SK-N-SH treated with all-trans-retinoic acid at 6 μM for 48 hours (cell line): ENCODE measurements around the gene SPINK5.

Experiments
- ARNTL ChIP-seq: fragments of 450-650 bp; formaldehyde crosslinking; IDR thresholded peaks from 2 replicates; pipeline ENCODE4 v1.5.0; 2020; ENCODE audit warnings: low read depth, mild to moderate bottlenecking, moderate library complexity, borderline replicate concordance
- GLIS3 ChIP-seq: fragments of 250-450 bp; sonication (Bioruptor Pico); IDR thresholded peaks from 2 replicates; pipeline ENCODE4 v1.5.0; 2020; ENCODE audit warnings: mild to moderate bottlenecking, moderate library complexity
- ZFP3 ChIP-seq: fragments of 250-450 bp; sonication (Bioruptor Pico); IDR thresholded peaks from 2 replicates; pipeline ENCODE4 v1.5.0; 2020; ENCODE audit warnings: mild to moderate bottlenecking, moderate library complexity
- ZFP30 ChIP-seq: fragments of 450-650 bp; formaldehyde crosslinking; IDR thresholded peaks from 2 replicates; pipeline ENCODE4 v1.5.0; 2022; ENCODE audit warnings: mild to moderate bottlenecking, moderate library complexity
- ZNF70 ChIP-seq: fragments of 450-650 bp; formaldehyde crosslinking; IDR thresholded peaks from 2 replicates; pipeline ENCODE4 v1.5.0; 2020; ENCODE audit warnings: mild to moderate bottlenecking, moderate library complexity
- TF ChIP-seq, protein P1 (sequence below): fragments of 250-450 bp; sonication (Bioruptor Pico); IDR thresholded peaks from 2 replicates; pipeline ENCODE4 v1.5.0; 2020; ENCODE audit warnings: mild to moderate bottlenecking, moderate library complexity
- TF ChIP-seq, protein P2 (sequence below): fragments of 250-450 bp; sonication (Bioruptor Pico); IDR thresholded peaks from 2 replicates; pipeline ENCODE4 v1.5.1; 2020; ENCODE audit warnings: low read depth, mild to moderate bottlenecking, moderate library complexity

DNA sequence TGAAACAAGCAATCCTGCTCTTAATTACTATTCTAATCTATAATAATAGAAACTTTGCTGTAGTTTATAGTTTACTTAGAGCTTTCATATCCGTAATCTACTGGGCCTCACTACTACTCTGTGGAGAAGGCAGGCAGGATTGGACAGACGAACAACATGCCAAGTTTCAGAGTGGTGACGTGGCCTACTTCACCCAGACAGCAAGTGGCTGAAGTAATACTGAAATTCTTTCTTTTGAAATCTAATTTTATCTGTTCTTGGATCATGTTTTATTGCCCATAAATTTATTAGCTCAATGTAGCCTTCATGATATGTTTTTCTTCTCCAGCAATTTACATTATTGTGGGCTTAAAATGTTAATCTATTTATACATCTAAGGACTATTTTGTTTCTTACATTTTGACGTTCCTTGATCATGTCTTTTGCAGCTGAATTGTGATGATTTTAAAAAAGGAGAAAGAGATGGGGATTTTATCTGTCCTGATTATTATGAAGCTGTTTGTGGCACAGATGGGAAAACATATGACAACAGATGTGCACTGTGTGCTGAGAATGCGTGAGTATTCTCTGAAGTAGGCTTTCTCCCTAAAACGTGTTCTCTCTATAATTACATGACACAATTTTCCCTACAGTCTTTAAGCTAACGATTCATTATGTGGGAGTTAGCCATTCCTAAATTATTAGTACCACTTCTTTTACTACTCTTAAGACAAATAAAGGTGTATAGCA is 22.4 kb downstream of the SPINK5 start:
- TF ChIP-seq ZFP3 (CRISPR knock-in tag): no peak
- TF ChIP-seq ZFP30 (CRISPR knock-in tag): no peak
- TF ChIP-seq, protein P1, sequence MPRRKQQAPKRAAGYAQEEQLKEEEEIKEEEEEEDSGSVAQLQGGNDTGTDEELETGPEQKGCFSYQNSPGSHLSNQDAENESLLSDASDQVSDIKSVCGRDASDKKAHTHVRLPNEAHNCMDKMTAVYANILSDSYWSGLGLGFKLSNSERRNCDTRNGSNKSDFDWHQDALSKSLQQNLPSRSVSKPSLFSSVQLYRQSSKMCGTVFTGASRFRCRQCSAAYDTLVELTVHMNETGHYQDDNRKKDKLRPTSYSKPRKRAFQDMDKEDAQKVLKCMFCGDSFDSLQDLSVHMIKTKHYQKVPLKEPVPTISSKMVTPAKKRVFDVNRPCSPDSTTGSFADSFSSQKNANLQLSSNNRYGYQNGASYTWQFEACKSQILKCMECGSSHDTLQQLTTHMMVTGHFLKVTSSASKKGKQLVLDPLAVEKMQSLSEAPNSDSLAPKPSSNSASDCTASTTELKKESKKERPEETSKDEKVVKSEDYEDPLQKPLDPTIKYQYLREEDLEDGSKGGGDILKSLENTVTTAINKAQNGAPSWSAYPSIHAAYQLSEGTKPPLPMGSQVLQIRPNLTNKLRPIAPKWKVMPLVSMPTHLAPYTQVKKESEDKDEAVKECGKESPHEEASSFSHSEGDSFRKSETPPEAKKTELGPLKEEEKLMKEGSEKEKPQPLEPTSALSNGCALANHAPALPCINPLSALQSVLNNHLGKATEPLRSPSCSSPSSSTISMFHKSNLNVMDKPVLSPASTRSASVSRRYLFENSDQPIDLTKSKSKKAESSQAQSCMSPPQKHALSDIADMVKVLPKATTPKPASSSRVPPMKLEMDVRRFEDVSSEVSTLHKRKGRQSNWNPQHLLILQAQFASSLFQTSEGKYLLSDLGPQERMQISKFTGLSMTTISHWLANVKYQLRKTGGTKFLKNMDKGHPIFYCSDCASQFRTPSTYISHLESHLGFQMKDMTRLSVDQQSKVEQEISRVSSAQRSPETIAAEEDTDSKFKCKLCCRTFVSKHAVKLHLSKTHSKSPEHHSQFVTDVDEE (CRISPR knock-in tag): no peak
- no peak for TF ChIP-seq ARNTL
- TF ChIP-seq, protein P2, sequence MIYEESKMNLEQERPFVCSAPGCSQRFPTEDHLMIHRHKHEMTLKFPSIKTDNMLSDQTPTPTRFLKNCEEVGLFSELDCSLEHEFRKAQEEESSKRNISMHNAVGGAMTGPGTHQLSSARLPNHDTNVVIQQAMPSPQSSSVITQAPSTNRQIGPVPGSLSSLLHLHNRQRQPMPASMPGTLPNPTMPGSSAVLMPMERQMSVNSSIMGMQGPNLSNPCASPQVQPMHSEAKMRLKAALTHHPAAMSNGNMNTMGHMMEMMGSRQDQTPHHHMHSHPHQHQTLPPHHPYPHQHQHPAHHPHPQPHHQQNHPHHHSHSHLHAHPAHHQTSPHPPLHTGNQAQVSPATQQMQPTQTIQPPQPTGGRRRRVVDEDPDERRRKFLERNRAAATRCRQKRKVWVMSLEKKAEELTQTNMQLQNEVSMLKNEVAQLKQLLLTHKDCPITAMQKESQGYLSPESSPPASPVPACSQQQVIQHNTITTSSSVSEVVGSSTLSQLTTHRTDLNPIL (CRISPR knock-in tag): no peak
- no peak for TF ChIP-seq ZNF70 (CRISPR knock-in tag)
- TF ChIP-seq GLIS3 (CRISPR knock-in tag): no peak
